HepG2 (cell line): ENCODE data around the gene CSTF3. TPM values are rescaled to one million over a fixed set of nuclear protein-coding genes. Genes with fewer than 3 reads are reported as not detected.

Source experiments
- PHF20 ChIP-seq: sonication (generic); formaldehyde crosslinking; IDR thresholded peaks from 2 replicates; pipeline ENCODE4 v1.5.0; 2020; ENCODE audit warnings: mild to moderate bottlenecking, missing genetic modification reagents
- SP1 ChIP-seq, 2 experiments: fragments of 450-650 bp in 1 of 2; sonication (generic) in 1 of 2; formaldehyde crosslinking in 1 of 2; IDR thresholded peaks; 2 replicates each; pipeline versions ENCODE4 v1.4.0 to v1.6.1; 2016 to 2020; ENCODE audit warnings: missing genetic modification reagents in 1 of 2
- U2AF1 ChIP-seq: fragments of 200-400 bp; formaldehyde crosslinking; optimal IDR thresholded peaks from 2 replicates; pipeline ENCODE3; 2017; ENCODE audit warnings: mild to moderate bottlenecking, low read depth, low read length
- ZNF33A ChIP-seq: sonication (generic); formaldehyde crosslinking; IDR thresholded peaks from 2 replicates; pipeline ENCODE4 v1.5.1; 2020; ENCODE audit warnings: missing genetic modification reagents, mild to moderate bottlenecking, moderate library complexity, borderline replicate concordance
- ZNF746 ChIP-seq: sonication (generic); formaldehyde crosslinking; IDR thresholded peaks from 2 replicates; pipeline ENCODE4 v1.8.0; 2022; ENCODE audit warnings: mild to moderate bottlenecking, missing genetic modification reagents
- ZNF850 ChIP-seq: sonication (generic); formaldehyde crosslinking; conservative IDR thresholded peaks from 2 replicates; pipeline ENCODE4 v1.9.0; 2021; ENCODE audit warnings: mild to moderate bottlenecking, missing genetic modification reagents
- polyA plus RNA-seq, 8 experiments: library from polyadenylated mRNA; depleted of rRNA in 3 of 8; stranded (reverse) in 7 of 8; unstranded in 1 of 8; fragments of >200 nt; fragmentation: Illumina TruSeq in 4 of 8; extraction: Trizol in 4 of 8; gene quantifications; 2 replicates each; pipeline versions ENCODE4 v1.2.1 to v1.2.3, GENCODE V29; 2011 to 2016; ENCODE audit warnings: low read depth in 4 of 8, missing spikeins in 1 of 8, mixed read lengths in 1 of 8; ENCODE audit not compliant: insufficient read depth in 1 of 8
- total RNA-seq, 5 experiments: library from RNA; depleted of rRNA; stranded (reverse); fragments of >200 nt; fragmentation: Illumina TruSeq; extraction: Trizol; gene quantifications; 2 replicates each; pipeline ENCODE4 v1.2.3, GENCODE V29; 2016; ENCODE audit warnings: low read depth in 1 of 5
- TF ChIP-seq, protein P1 (sequence below), 2 experiments: sonication (generic) in 1 of 2; formaldehyde crosslinking in 1 of 2; IDR thresholded peaks; 2 replicates each; pipeline versions ENCODE4 v1.6.1 to v1.9.0; 2014 to 2022; ENCODE audit warnings: antibody characterized with exemption in 1 of 2, borderline replicate concordance in 1 of 2, inconsistent platforms in 1 of 2, low read depth in 1 of 2, missing genetic modification reagents in 1 of 2
- TF ChIP-seq, protein P2 (sequence below): sonication (generic); formaldehyde crosslinking; IDR thresholded peaks from 2 replicates; pipeline ENCODE4 v1.8.1; 2023; ENCODE audit warnings: missing genetic modification reagents, mild to moderate bottlenecking, borderline replicate concordance
- TF ChIP-seq, protein P3 (sequence below): sonication (generic); formaldehyde crosslinking; IDR thresholded peaks from 2 replicates; pipeline ENCODE4 v1.4.0; 2020; ENCODE audit warnings: mild to moderate bottlenecking, missing genetic modification reagents
- TF ChIP-seq, protein P4 (sequence below): sonication (generic); formaldehyde crosslinking; IDR thresholded peaks from 2 replicates; pipeline ENCODE4 v1.4.0; 2020; ENCODE audit warnings: missing genetic modification reagents
- TF ChIP-seq, protein P5 (sequence below): sonication (generic); formaldehyde crosslinking; conservative IDR thresholded peaks from 2 replicates; pipeline ENCODE4 v1.8.0; 2022; ENCODE audit warnings: missing genetic modification reagents

CSTF3 gene
- total and polyA plus RNA-seq, 2 of the 13 experiments (the other 11 are each of a cell fraction or from before 2014, with no cell fraction given), result 21.5 to 43.6 TPM

DNA sequence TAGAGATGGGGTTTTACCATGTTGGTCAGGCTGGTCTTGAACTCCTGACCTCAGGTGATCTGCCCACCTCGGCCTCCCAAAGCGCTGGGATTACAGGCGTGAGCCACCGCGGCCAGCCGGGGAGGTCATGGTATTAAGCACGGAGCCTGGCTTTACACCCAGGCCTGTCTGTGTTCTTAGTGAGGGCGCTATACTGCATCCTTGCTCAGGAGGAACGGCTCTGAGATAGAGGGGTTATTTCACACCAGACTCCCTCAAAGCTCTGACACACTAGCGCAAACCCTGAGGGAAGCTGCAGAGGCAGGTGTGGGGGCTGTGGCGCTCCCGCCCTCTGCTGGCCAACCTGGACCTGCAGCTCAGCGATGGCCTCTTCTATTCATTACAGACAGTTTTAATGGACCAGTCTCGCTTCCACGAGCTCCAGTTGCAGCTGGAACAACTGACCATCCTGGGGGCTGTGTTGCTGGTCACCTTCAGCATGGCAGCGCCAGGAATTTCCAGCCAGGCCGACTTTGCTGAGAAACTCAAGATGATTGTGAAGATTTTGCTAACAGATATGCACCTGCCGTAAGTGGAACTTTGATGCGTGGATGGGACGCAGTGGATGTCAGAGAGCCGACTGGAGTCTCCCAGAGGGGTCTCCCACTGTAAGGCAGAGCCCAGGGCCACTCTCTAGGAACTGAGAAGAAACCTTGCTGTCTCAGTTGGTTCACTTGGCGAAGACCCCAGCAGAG, 95.7 kb downstream of the CSTF3 start (continued):
- TF ChIP-seq U2AF1 (no peak), ZNF850 (CRISPR knock-in tag) (no peak), SP1 (IDR thresholded peaks at IDR 0.05) (no peak), SP1 (CRISPR knock-in tag; IDR thresholded peaks at IDR 0.05) (no peak), ZNF746 (no peak), PHF20 (CRISPR knock-in tag) (no peak), ZNF33A (CRISPR knock-in tag) (no peak)
- TF ChIP-seq, protein P1, sequence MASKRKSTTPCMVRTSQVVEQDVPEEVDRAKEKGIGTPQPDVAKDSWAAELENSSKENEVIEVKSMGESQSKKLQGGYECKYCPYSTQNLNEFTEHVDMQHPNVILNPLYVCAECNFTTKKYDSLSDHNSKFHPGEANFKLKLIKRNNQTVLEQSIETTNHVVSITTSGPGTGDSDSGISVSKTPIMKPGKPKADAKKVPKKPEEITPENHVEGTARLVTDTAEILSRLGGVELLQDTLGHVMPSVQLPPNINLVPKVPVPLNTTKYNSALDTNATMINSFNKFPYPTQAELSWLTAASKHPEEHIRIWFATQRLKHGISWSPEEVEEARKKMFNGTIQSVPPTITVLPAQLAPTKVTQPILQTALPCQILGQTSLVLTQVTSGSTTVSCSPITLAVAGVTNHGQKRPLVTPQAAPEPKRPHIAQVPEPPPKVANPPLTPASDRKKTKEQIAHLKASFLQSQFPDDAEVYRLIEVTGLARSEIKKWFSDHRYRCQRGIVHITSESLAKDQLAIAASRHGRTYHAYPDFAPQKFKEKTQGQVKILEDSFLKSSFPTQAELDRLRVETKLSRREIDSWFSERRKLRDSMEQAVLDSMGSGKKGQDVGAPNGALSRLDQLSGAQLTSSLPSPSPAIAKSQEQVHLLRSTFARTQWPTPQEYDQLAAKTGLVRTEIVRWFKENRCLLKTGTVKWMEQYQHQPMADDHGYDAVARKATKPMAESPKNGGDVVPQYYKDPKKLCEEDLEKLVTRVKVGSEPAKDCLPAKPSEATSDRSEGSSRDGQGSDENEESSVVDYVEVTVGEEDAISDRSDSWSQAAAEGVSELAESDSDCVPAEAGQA (IDR thresholded peaks at IDR 0.05; ENCODE audit: low read depth), result peak; percentile 20; the same call in 1 of the 2 replicates
- TF ChIP-seq, protein P1 (CRISPR knock-in tag; IDR thresholded peaks at IDR 0.05; ENCODE audit: borderline replicate concordance), result no peak
- TF ChIP-seq, protein P2, sequence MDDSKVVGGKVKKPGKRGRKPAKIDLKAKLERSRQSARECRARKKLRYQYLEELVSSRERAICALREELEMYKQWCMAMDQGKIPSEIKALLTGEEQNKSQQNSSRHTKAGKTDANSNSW, result no peak
- TF ChIP-seq, protein P3, sequence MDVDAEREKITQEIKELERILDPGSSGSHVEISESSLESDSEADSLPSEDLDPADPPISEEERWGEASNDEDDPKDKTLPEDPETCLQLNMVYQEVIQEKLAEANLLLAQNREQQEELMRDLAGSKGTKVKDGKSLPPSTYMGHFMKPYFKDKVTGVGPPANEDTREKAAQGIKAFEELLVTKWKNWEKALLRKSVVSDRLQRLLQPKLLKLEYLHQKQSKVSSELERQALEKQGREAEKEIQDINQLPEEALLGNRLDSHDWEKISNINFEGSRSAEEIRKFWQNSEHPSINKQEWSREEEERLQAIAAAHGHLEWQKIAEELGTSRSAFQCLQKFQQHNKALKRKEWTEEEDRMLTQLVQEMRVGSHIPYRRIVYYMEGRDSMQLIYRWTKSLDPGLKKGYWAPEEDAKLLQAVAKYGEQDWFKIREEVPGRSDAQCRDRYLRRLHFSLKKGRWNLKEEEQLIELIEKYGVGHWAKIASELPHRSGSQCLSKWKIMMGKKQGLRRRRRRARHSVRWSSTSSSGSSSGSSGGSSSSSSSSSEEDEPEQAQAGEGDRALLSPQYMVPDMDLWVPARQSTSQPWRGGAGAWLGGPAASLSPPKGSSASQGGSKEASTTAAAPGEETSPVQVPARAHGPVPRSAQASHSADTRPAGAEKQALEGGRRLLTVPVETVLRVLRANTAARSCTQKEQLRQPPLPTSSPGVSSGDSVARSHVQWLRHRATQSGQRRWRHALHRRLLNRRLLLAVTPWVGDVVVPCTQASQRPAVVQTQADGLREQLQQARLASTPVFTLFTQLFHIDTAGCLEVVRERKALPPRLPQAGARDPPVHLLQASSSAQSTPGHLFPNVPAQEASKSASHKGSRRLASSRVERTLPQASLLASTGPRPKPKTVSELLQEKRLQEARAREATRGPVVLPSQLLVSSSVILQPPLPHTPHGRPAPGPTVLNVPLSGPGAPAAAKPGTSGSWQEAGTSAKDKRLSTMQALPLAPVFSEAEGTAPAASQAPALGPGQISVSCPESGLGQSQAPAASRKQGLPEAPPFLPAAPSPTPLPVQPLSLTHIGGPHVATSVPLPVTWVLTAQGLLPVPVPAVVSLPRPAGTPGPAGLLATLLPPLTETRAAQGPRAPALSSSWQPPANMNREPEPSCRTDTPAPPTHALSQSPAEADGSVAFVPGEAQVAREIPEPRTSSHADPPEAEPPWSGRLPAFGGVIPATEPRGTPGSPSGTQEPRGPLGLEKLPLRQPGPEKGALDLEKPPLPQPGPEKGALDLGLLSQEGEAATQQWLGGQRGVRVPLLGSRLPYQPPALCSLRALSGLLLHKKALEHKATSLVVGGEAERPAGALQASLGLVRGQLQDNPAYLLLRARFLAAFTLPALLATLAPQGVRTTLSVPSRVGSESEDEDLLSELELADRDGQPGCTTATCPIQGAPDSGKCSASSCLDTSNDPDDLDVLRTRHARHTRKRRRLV (CRISPR knock-in tag), result no peak
- TF ChIP-seq, protein P4, sequence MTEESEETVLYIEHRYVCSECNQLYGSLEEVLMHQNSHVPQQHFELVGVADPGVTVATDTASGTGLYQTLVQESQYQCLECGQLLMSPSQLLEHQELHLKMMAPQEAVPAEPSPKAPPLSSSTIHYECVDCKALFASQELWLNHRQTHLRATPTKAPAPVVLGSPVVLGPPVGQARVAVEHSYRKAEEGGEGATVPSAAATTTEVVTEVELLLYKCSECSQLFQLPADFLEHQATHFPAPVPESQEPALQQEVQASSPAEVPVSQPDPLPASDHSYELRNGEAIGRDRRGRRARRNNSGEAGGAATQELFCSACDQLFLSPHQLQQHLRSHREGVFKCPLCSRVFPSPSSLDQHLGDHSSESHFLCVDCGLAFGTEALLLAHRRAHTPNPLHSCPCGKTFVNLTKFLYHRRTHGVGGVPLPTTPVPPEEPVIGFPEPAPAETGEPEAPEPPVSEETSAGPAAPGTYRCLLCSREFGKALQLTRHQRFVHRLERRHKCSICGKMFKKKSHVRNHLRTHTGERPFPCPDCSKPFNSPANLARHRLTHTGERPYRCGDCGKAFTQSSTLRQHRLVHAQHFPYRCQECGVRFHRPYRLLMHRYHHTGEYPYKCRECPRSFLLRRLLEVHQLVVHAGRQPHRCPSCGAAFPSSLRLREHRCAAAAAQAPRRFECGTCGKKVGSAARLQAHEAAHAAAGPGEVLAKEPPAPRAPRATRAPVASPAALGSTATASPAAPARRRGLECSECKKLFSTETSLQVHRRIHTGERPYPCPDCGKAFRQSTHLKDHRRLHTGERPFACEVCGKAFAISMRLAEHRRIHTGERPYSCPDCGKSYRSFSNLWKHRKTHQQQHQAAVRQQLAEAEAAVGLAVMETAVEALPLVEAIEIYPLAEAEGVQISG (CRISPR knock-in tag), result peak; percentile 61
- TF ChIP-seq, protein P5, sequence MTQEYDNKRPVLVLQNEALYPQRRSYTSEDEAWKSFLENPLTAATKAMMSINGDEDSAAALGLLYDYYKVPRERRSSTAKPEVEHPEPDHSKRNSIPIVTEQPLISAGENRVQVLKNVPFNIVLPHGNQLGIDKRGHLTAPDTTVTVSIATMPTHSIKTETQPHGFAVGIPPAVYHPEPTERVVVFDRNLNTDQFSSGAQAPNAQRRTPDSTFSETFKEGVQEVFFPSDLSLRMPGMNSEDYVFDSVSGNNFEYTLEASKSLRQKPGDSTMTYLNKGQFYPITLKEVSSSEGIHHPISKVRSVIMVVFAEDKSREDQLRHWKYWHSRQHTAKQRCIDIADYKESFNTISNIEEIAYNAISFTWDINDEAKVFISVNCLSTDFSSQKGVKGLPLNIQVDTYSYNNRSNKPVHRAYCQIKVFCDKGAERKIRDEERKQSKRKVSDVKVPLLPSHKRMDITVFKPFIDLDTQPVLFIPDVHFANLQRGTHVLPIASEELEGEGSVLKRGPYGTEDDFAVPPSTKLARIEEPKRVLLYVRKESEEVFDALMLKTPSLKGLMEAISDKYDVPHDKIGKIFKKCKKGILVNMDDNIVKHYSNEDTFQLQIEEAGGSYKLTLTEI (CRISPR knock-in tag), result no peak
